Glutamatergic neuron (in vitro differentiated cells): Measurements from ENCODE around the gene BMPR1A. TPM values are rescaled to one million over a fixed set of nuclear protein-coding genes. Genes with fewer than 3 reads are reported as not detected.

ENCODE experiments used
- DNase-seq: peaks from one replicate; pipeline ENCODE4 v3.0.0; 2022
- H3K27ac Mint-ChIP-seq: one replicate; pipeline ENCODE4 v1.8.0; 2020; ENCODE audit warnings: mild to moderate bottlenecking, mixed read lengths, inconsistent platforms; ENCODE audit not compliant: unreplicated experiment
- H3K27me3 Mint-ChIP-seq: one replicate; pipeline ENCODE4 v1.8.0; 2020; ENCODE audit warnings: mild to moderate bottlenecking, moderate library complexity, mixed read lengths, inconsistent platforms; ENCODE audit not compliant: unreplicated experiment
- H3K36me3 Mint-ChIP-seq: one replicate; pipeline ENCODE4 v1.8.0; 2020; ENCODE audit warnings: mild to moderate bottlenecking, mixed read lengths, inconsistent platforms; ENCODE audit not compliant: unreplicated experiment
- H3K4me1 Mint-ChIP-seq: one replicate; pipeline ENCODE4 v1.8.0; 2020; ENCODE audit warnings: mild to moderate bottlenecking, low read depth, mixed read lengths, inconsistent platforms; ENCODE audit not compliant: unreplicated experiment
- H3K4me3 Mint-ChIP-seq: one replicate; pipeline ENCODE4 v1.8.0; 2020; ENCODE audit warnings: mild to moderate bottlenecking, mixed read lengths, inconsistent platforms; ENCODE audit not compliant: unreplicated experiment
- H3K9me3 Mint-ChIP-seq: one replicate; pipeline ENCODE4 v1.8.0; 2020; ENCODE audit warnings: mild to moderate bottlenecking, moderate library complexity, mixed read lengths, inconsistent platforms; ENCODE audit not compliant: unreplicated experiment
- total RNA-seq: library from RNA; stranded (reverse); fragmentation: NEBNext Ultra II Directional; extraction: Animal tissue kit (Norgen Biotek cat#: 25700); gene quantifications from one replicate; pipeline ENCODE4 v1.2.1, GENCODE V29; 2021; ENCODE audit not compliant: unreplicated experiment
- TF ChIP-seq, protein P1 (sequence below): fragments of 200-600 bp; sonication (generic); IDR thresholded peaks from one replicate; pipeline ENCODE4 v1.5.0; 2021; ENCODE audit not compliant: partially characterized antibody, unreplicated experiment

Gene BMPR1A
- total RNA-seq, 1 donor from 2014 or later = 27.7 TPM

DNA sequence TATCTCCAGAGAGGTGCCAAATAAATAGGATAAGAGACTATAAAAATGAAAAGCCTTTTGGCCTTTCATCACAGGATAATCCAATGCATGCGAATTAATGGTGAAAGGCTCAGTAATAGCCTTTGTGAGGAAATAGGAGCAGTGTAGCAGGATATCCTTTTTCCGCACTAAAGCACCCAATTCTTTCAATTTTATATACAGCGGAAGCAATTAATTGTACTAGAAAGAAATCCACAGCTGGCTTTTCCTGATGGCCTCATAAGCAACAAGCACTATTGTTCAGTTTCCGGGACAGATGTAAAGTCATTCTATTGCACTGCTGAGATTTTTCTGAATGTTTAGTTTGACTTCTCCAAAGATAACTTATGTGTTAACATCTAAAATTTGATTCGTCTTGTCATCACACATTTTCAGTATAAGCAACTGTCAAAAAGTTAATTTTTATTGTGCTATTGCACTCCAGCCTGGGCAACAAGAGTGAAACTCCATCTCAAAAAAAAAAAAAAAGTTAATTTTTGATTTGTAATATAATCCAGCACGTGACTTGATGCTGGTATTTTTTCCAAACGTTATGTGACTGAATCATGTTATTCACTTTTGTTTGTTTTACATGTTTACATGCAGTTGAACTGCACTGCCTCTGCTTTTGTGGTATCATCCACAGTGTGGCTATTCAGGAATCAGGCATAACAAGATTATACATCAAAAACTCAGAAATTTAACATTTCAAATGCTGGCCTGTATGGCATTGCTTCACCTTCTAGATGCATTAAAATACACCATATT lies 8.4 kb upstream of the BMPR1A start:
- TF ChIP-seq, protein P1, sequence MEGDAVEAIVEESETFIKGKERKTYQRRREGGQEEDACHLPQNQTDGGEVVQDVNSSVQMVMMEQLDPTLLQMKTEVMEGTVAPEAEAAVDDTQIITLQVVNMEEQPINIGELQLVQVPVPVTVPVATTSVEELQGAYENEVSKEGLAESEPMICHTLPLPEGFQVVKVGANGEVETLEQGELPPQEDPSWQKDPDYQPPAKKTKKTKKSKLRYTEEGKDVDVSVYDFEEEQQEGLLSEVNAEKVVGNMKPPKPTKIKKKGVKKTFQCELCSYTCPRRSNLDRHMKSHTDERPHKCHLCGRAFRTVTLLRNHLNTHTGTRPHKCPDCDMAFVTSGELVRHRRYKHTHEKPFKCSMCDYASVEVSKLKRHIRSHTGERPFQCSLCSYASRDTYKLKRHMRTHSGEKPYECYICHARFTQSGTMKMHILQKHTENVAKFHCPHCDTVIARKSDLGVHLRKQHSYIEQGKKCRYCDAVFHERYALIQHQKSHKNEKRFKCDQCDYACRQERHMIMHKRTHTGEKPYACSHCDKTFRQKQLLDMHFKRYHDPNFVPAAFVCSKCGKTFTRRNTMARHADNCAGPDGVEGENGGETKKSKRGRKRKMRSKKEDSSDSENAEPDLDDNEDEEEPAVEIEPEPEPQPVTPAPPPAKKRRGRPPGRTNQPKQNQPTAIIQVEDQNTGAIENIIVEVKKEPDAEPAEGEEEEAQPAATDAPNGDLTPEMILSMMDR = no peak
- Mint-ChIP-seq H3K27ac (no peak overlapping the region), H3K4me1 (no peaks in the 10 kb centered on the region), H3K27me3 (peaks cover 2% of the 10 kb centered on the region), H3K4me3 (no peak overlapping the region), H3K9me3 (no peaks in the 10 kb centered on the region), H3K36me3 (no peaks in the 10 kb centered on the region)
- DNase-seq = no peak

DNA sequence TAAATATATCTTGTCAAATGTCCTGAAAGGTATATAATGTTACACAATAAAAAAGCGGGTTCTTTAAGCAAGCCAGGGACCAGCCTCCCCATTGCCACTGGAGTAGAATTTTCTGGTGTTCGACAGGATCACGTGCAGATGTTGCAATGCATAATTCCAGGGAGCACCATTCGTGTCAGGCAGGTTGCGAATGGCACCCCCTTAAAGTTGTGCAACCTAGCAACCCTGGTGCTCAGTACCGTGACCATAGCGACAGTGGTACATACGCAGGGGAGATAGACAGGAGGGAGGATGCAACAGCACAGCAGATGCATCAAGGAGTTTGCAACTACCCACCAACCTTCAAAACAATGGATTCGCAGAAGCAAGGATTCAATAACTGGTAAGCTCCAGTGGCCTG lies 6.6 kb upstream of the BMPR1A start:
- TF ChIP-seq, protein P1 = no peak

DNA sequence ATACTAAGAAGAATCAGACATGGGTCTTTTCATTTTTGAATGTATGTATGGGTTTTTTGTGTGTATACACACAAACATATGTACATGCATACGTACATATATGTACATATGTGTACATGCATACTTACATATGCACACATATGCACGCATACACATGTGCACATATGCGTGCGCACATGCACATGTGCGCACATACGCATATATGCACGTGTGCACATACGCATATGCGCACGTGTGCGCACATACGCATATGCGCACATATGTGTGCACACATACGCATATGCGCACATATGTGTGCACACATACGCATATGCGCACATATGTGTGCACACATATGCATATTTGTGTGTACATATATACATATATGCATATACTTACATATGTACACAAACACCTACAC lies 4.9 kb upstream of the BMPR1A start:
- Mint-ChIP-seq H3K27me3 (peaks cover 5% of the 10 kb centered on the region), H3K9me3 (peaks cover 6% of the 10 kb centered on the region), H3K4me1 (peaks cover 9% of the 10 kb centered on the region), H3K4me3 (no peak overlapping the region), H3K36me3 (no peaks in the 10 kb centered on the region), H3K27ac (no peak overlapping the region)
- TF ChIP-seq, protein P1 = no peak
- no peak for DNase-seq

More for the DNA sequence above, 6.6 kb upstream of the BMPR1A start:
- no peak overlapping the region for H3K27ac Mint-ChIP-seq
- DNase-seq = no peak
- H3K4me3 Mint-ChIP-seq = no peak overlapping the region
- H3K36me3 Mint-ChIP-seq = no peaks in the 10 kb centered on the region
- peaks cover under 1% of the 10 kb centered on the region for H3K9me3 Mint-ChIP-seq
- H3K27me3 Mint-ChIP-seq = peaks cover 2% of the 10 kb centered on the region
- H3K4me1 Mint-ChIP-seq = peaks cover 7% of the 10 kb centered on the region

DNA sequence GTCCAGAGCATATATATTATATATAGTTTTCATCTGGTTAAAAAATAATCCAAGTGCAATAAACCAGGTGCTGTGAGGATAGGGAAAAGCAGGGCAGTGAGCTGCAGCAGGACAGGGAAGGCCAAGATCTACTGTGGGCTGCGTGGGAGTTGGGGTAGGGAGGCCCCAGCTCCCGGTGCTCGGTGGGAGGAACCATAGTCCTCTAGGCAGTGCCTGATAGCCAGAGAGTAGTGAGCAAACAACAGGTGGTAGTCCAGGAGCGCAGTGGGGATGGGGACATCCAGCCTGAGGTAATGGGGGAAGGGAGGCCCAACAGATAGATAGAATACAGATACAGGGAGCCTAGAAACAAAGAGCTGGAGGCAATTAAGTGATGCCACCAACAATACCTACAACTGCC lies 4.1 kb upstream of the BMPR1A start:
- Mint-ChIP-seq H3K36me3 (no peaks in the 10 kb centered on the region), H3K4me3 (no peak overlapping the region), H3K9me3 (peaks cover 7% of the 10 kb centered on the region), H3K27me3 (peaks cover 6% of the 10 kb centered on the region), H3K4me1 (peaks cover 9% of the 10 kb centered on the region), H3K27ac (no peak overlapping the region)
- no peak for DNase-seq
- TF ChIP-seq, protein P1 = no peak

DNA sequence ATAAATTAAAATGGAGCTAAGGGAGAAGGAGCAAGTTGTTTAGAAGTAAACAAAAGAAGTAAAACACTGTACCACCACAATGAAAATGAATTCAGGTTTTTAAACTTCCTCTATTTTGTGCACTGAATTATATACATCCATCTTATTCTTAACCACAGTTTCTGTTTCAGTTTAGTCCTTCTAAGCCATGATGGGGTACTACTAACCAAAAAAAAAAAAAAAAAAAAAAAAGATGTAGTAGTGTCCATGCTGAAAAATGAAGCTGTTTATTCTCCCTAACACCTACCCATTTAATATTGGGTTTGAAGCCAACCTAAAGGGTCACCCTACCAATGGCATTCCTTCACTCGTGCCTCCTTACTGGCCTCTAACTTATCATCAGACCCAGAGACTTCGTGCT lies 3.4 kb upstream of the BMPR1A start:
- Mint-ChIP-seq H3K27me3 (peaks cover 7% of the 10 kb centered on the region), H3K4me1 (peaks cover 9% of the 10 kb centered on the region), H3K36me3 (no peaks in the 10 kb centered on the region), H3K9me3 (peaks cover 9% of the 10 kb centered on the region), H3K4me3 (no peak overlapping the region), H3K27ac (no peak overlapping the region)
- TF ChIP-seq, protein P1 = no peak
- no peak for DNase-seq
